Gastrocnemius medialis (tissue), 4 donors: Measurements from ENCODE around the gene SIRT6.

Source experiments
- CTCF ChIP-seq, 5 experiments: fragments of 450-650 bp in 3 of 5; fragments of 200-600 bp in 2 of 5; sonication (generic) in 2 of 5; IDR thresholded peaks in 4 of 5; conservative IDR thresholded peaks in 1 of 5; 1 replicate in 4 of 5; 2 replicates in 1 of 5; pipeline ENCODE4 v1.5.1; 2016 to 2019; ENCODE audit warnings: antibody characterized with exemption in 5 of 5, mild to moderate bottlenecking in 3 of 5, moderate library complexity in 3 of 5
- POLR2A ChIP-seq, 2 donors: fragments of 450-650 bp; IDR thresholded peaks; one replicate each; pipeline ENCODE4 v1.6.1; 2017; ENCODE audit warnings: antibody characterized with exemption in 2 of 2, mild to moderate bottlenecking in 2 of 2, moderate library complexity in 2 of 2

GRCh38 chr19:4140237-4140711 lies 42.1 kb downstream of the SIRT6 start:
- TF ChIP-seq CTCF (IDR thresholded peaks at IDR 0.05 in 4 of 5, conservative IDR thresholded peaks at IDR 0.05 in 1 of 5) (peak in 4 of 5 experiments; percentile 33 to 57 (median 42)), POLR2A (IDR thresholded peaks at IDR 0.05) (no peak)
